ENCODE measurements around the gene BIRC2. TPM values are rescaled to one million over a fixed set of nuclear protein-coding genes. Genes with fewer than 3 reads are reported as not detected.

Gene BIRC2
- total RNA-seq, 1 experiment from 2014 or later: 76.8 TPM

DNA sequence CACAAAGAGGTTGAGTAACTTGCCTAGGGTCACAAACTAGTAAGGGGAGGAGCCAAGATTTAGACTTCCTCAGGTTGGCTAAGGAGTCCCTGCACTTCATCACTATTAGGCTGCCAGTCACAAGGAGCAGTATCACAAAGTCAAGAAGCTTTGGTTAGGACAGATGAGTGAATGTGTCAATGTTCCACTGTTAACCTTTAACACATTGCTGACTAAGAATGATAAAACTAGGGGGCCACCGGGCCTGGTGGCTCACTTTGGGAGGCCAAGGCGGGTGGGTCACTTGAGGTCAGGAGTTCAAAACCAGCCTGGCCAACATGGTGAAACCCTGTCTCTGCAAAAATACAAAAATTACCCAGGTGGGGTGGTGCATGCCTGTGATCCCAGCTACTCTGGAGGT, 73.5 kb downstream of the BIRC2 start:
- no peaks in the 10 kb centered on the region for H3K27me3 ChIP-seq (ENCODE audit: control insufficient read depth, insufficient read depth, low read length)
- ChIA-PET CTCF (no interaction called here), POLR2A (no interaction called here)
- in situ Hi-C loops (cut with HindIII; ENCODE audit: low pct_unique_long_range_greater_than_20kb, low sequenced_read_pairs): no loop called here
- intact Hi-C loops (cut with micrococcal nuclease; ENCODE audit: unreplicated experiment): no loop called here
- H3K4me1 ChIP-seq (ENCODE audit: control insufficient read depth, insufficient read depth, low read length): peaks cover 6% of the 10 kb centered on the region; the same call in 1 of the 2 replicates
- TF ChIP-seq, protein P1, sequence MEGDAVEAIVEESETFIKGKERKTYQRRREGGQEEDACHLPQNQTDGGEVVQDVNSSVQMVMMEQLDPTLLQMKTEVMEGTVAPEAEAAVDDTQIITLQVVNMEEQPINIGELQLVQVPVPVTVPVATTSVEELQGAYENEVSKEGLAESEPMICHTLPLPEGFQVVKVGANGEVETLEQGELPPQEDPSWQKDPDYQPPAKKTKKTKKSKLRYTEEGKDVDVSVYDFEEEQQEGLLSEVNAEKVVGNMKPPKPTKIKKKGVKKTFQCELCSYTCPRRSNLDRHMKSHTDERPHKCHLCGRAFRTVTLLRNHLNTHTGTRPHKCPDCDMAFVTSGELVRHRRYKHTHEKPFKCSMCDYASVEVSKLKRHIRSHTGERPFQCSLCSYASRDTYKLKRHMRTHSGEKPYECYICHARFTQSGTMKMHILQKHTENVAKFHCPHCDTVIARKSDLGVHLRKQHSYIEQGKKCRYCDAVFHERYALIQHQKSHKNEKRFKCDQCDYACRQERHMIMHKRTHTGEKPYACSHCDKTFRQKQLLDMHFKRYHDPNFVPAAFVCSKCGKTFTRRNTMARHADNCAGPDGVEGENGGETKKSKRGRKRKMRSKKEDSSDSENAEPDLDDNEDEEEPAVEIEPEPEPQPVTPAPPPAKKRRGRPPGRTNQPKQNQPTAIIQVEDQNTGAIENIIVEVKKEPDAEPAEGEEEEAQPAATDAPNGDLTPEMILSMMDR (IDR thresholded peaks at IDR 0.05): no peak
- TF ChIP-seq, protein P2, sequence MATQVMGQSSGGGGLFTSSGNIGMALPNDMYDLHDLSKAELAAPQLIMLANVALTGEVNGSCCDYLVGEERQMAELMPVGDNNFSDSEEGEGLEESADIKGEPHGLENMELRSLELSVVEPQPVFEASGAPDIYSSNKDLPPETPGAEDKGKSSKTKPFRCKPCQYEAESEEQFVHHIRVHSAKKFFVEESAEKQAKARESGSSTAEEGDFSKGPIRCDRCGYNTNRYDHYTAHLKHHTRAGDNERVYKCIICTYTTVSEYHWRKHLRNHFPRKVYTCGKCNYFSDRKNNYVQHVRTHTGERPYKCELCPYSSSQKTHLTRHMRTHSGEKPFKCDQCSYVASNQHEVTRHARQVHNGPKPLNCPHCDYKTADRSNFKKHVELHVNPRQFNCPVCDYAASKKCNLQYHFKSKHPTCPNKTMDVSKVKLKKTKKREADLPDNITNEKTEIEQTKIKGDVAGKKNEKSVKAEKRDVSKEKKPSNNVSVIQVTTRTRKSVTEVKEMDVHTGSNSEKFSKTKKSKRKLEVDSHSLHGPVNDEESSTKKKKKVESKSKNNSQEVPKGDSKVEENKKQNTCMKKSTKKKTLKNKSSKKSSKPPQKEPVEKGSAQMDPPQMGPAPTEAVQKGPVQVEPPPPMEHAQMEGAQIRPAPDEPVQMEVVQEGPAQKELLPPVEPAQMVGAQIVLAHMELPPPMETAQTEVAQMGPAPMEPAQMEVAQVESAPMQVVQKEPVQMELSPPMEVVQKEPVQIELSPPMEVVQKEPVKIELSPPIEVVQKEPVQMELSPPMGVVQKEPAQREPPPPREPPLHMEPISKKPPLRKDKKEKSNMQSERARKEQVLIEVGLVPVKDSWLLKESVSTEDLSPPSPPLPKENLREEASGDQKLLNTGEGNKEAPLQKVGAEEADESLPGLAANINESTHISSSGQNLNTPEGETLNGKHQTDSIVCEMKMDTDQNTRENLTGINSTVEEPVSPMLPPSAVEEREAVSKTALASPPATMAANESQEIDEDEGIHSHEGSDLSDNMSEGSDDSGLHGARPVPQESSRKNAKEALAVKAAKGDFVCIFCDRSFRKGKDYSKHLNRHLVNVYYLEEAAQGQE (IDR thresholded peaks at IDR 0.05; ENCODE audit: insufficient read depth in 1 of 2, low read depth in 2 of 2, low read length in 1 of 2): no peak
- TF ChIP-seq POLR2AphosphoS5 (IDR thresholded peaks at IDR 0.05; ENCODE audit: low read depth, low read length): no peak
- TF ChIP-seq TCF7L2 (IDR thresholded peaks at IDR 0.05; ENCODE audit: low read depth, low read length): no peak
- H3K9me3 ChIP-seq (ENCODE audit: control insufficient read depth, insufficient read depth, low read depth, low read length): no peaks in the 10 kb centered on the region
- H3K27ac ChIP-seq (ENCODE audit: low read length): no peak overlapping the region
- DNase-seq (ENCODE audit: low read depth, low spot score) (no peak), ATAC-seq (no peak)
- no TSS peak for BruUV-seq (replicated peaks)
- H3K4me3 ChIP-seq (ENCODE audit: low read depth in 2 of 2, low read length in 2 of 2): no peak overlapping the region
- no peaks in the 10 kb centered on the region; the same call in 1 of the 2 replicates for H3K36me3 ChIP-seq (ENCODE audit: control insufficient read depth, insufficient read depth, low read length)

- H3K27ac ChIP-seq (ENCODE audit: low read length): no peak overlapping the region
- H3K4me3 ChIP-seq (ENCODE audit: low read depth in 2 of 2, low read length in 2 of 2): no peak overlapping the region
- in situ Hi-C loops (cut with HindIII; ENCODE audit: low pct_unique_long_range_greater_than_20kb, low sequenced_read_pairs): no loop called here
- H3K9me3 ChIP-seq (ENCODE audit: control insufficient read depth, insufficient read depth, low read depth, low read length): no peaks in the 10 kb centered on the region
- no peaks in the 10 kb centered on the region; the same call in 1 of the 2 replicates for H3K36me3 ChIP-seq (ENCODE audit: control insufficient read depth, insufficient read depth, low read length)
- intact Hi-C loops (cut with micrococcal nuclease; ENCODE audit: unreplicated experiment): no loop called here
- H3K4me1 ChIP-seq (ENCODE audit: control insufficient read depth, insufficient read depth, low read length): peaks cover 13% of the 10 kb centered on the region
- DNase-seq (ENCODE audit: low read depth, low spot score): no peak
- no TSS peak for BruUV-seq (replicated peaks)
- no peaks in the 10 kb centered on the region for H3K27me3 ChIP-seq (ENCODE audit: control insufficient read depth, insufficient read depth, low read length)
- ChIA-PET POLR2A (no interaction called here), CTCF (no interaction called here)
- ATAC-seq: no peak
- no peak for TF ChIP-seq POLR2AphosphoS5 (IDR thresholded peaks at IDR 0.05; ENCODE audit: low read depth, low read length)
- TF ChIP-seq TCF7L2 (IDR thresholded peaks at IDR 0.05; ENCODE audit: low read depth, low read length): no peak
- no peak for TF ChIP-seq SIN3A (IDR thresholded peaks at IDR 0.05; ENCODE audit: borderline replicate concordance, insufficient read depth, low read depth, low read length)
- TF ChIP-seq, protein P2 (IDR thresholded peaks at IDR 0.05; ENCODE audit: insufficient read depth in 1 of 2, low read depth in 2 of 2, low read length in 1 of 2): no peak
- TF ChIP-seq, protein P1 (IDR thresholded peaks at IDR 0.05): no peak
Measured at GRCh38 chr11:102421261-102421660, 74.2 kb downstream of the BIRC2 start.
